HL-60 (cell line): Measurements from ENCODE around the gene HOXB5.

Source experiments
- CTCF ChIP-seq: IDR thresholded peaks from one replicate; pipeline ENCODE4 v1.5.1; 2011; ENCODE audit warnings: low read length, control low read depth, inconsistent platforms; ENCODE audit not compliant: insufficient read depth
- GABPA ChIP-seq: IDR thresholded peaks from 2 replicates; pipeline ENCODE4 v1.6.1; 2012; ENCODE audit warnings: low read depth
- POLR2AphosphoS5 ChIP-seq: IDR thresholded peaks from 2 replicates; pipeline ENCODE4 v1.6.1; 2012; ENCODE audit warnings: low read depth
- SPI1 ChIP-seq: IDR thresholded peaks from 2 replicates; pipeline ENCODE4 v1.6.1; 2012; ENCODE audit warnings: low read depth, mild to moderate bottlenecking, borderline replicate concordance
- TF ChIP-seq, protein P1 (sequence below): IDR thresholded peaks from 2 replicates; pipeline ENCODE4 v1.6.1; 2012; ENCODE audit warnings: low read depth; ENCODE audit not compliant: insufficient replicate concordance

- TF ChIP-seq CTCF (no peak), POLR2AphosphoS5 (no peak), SPI1 (no peak), GABPA (no peak)
- TF ChIP-seq, protein P1, sequence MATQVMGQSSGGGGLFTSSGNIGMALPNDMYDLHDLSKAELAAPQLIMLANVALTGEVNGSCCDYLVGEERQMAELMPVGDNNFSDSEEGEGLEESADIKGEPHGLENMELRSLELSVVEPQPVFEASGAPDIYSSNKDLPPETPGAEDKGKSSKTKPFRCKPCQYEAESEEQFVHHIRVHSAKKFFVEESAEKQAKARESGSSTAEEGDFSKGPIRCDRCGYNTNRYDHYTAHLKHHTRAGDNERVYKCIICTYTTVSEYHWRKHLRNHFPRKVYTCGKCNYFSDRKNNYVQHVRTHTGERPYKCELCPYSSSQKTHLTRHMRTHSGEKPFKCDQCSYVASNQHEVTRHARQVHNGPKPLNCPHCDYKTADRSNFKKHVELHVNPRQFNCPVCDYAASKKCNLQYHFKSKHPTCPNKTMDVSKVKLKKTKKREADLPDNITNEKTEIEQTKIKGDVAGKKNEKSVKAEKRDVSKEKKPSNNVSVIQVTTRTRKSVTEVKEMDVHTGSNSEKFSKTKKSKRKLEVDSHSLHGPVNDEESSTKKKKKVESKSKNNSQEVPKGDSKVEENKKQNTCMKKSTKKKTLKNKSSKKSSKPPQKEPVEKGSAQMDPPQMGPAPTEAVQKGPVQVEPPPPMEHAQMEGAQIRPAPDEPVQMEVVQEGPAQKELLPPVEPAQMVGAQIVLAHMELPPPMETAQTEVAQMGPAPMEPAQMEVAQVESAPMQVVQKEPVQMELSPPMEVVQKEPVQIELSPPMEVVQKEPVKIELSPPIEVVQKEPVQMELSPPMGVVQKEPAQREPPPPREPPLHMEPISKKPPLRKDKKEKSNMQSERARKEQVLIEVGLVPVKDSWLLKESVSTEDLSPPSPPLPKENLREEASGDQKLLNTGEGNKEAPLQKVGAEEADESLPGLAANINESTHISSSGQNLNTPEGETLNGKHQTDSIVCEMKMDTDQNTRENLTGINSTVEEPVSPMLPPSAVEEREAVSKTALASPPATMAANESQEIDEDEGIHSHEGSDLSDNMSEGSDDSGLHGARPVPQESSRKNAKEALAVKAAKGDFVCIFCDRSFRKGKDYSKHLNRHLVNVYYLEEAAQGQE = no peak
Measured at GRCh38 chr17:48597528-48597777, 3.9 kb upstream of the HOXB5 start.
